ENCODE results near the gene CTNNA3.
"Not testable (repeated sequence)": the region's sequence is repeated elsewhere in the genome, so short reads cannot be mapped to it uniquely, and the experiment has no call there.

Gene CTNNA3

GRCh38 chr10:66366163-66366562 is 1329.8 kb downstream of the CTNNA3 start:
- DNase-seq (ENCODE audit: low read depth): no peak

GRCh38 chr10:66365686-66366085 is 1330.3 kb downstream of the CTNNA3 start:
- no peak for DNase-seq (ENCODE audit: low read depth)

- DNase-seq (ENCODE audit: low read depth): no peak
Measured at GRCh38 chr10:66362522-66362921, 1333.5 kb downstream of the CTNNA3 start.

- DNase-seq (ENCODE audit: low read depth): not testable (repeated sequence)
Measured at GRCh38 chr10:66353822-66354221, 1342.2 kb downstream of the CTNNA3 start.

GRCh38 chr10:66353422-66353821 is 1342.6 kb downstream of the CTNNA3 start:
- DNase-seq (ENCODE audit: low read depth): no peak

- DNase-seq (ENCODE audit: low read depth): no peak
Measured at GRCh38 chr10:66350622-66351399, 1345.2 kb downstream of the CTNNA3 start.

- DNase-seq (ENCODE audit: low read depth): no peak
Measured at GRCh38 chr10:66349726-66350125, 1346.3 kb downstream of the CTNNA3 start.

GRCh38 chr10:66349076-66349475 is 1346.9 kb downstream of the CTNNA3 start:
- DNase-seq (ENCODE audit: low read depth): no peak

- DNase-seq (ENCODE audit: low read depth): no peak
Measured at GRCh38 chr10:66337211-66337610, 1358.8 kb downstream of the CTNNA3 start.

- DNase-seq (ENCODE audit: low read depth): no peak
Measured at GRCh38 chr10:66336791-66337190, 1359.2 kb downstream of the CTNNA3 start.

- DNase-seq (ENCODE audit: low read depth): not testable (repeated sequence)
Measured at GRCh38 chr10:66335753-66336152, 1360.2 kb downstream of the CTNNA3 start.

- DNase-seq (ENCODE audit: low read depth): no peak
Measured at GRCh38 chr10:66329147-66329546, 1366.8 kb downstream of the CTNNA3 start.

GRCh38 chr10:66326876-66327275 is 1369.1 kb downstream of the CTNNA3 start:
- DNase-seq (ENCODE audit: low read depth): no peak

GRCh38 chr10:66322777-66323176 is 1373.2 kb downstream of the CTNNA3 start:
- no peak for DNase-seq (ENCODE audit: low read depth)

GRCh38 chr10:66321723-66322665 is 1374.0 kb downstream of the CTNNA3 start:
- no peak for DNase-seq (ENCODE audit: low read depth)

GRCh38 chr10:66318761-66319160 is 1377.2 kb downstream of the CTNNA3 start:
- DNase-seq (ENCODE audit: low read depth): no peak

GRCh38 chr10:66307826-66308225 is 1388.2 kb downstream of the CTNNA3 start:
- DNase-seq (ENCODE audit: low read depth): no peak

GRCh38 chr10:66301078-66301477 is 1394.9 kb downstream of the CTNNA3 start:
- DNase-seq (ENCODE audit: low read depth): no peak

- DNase-seq (ENCODE audit: low read depth): no peak
Measured at GRCh38 chr10:66295602-66296001, 1400.4 kb downstream of the CTNNA3 start.

- no peak for DNase-seq (ENCODE audit: low read depth)
Measured at GRCh38 chr10:66294538-66294937, 1401.5 kb downstream of the CTNNA3 start.

- no peak for DNase-seq (ENCODE audit: low read depth)
Measured at GRCh38 chr10:66292922-66293321, 1403.1 kb downstream of the CTNNA3 start.

- no peak for DNase-seq (ENCODE audit: low read depth)
Measured at GRCh38 chr10:66292456-66292855, 1403.5 kb downstream of the CTNNA3 start.

GRCh38 chr10:66291133-66291532 is 1404.9 kb downstream of the CTNNA3 start:
- DNase-seq (ENCODE audit: low read depth): no peak
